Measurements from ENCODE around the gene ITM2A.

The ITM2A gene

DNA sequence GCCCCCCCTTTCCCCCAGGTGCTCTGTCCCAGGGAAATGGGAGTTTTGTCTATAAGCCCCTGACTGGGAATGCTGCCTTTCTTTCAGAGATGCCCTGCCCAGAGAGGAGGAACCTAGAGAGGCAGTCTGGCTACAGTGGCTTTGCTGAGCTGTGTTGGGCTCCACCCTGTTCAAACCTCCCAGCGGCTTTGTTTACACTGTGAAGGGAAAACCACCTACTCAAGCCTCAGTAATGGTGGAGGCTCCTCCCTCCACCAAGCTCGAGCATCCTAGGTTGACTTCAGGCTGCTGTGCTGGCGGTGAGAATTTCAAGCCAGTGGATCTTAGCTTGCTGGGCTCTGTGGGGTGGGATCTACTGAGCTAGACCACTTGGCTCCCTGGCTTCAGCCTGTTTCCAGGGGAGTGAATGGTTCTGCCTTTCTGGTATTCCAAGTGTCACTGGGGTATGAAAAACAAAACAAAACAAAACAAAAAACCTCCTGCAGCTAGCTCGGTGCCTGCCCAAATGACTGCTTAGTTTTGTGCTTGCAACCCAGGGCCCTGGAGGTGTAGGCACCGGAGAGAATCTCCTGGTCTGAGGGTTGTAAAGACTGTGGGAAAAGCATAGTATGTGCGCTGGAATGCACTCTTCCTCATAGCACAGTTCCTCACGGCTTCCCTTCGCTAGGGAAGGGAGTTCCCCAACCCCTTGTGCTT, 41.7 kb downstream of the ITM2A start:
- no peak for DNase-seq (ENCODE audit: insufficient read length, low spot score)
- FAIRE-seq = no peak

Data from GM19239 (cell line).